ENCODE data around the gene CLSTN2. TPM values are rescaled to one million over a fixed set of nuclear protein-coding genes. Genes with fewer than 3 reads are reported as not detected.

The CLSTN2 gene
- polyA plus RNA-seq, 3 donors = not detected

DNA sequence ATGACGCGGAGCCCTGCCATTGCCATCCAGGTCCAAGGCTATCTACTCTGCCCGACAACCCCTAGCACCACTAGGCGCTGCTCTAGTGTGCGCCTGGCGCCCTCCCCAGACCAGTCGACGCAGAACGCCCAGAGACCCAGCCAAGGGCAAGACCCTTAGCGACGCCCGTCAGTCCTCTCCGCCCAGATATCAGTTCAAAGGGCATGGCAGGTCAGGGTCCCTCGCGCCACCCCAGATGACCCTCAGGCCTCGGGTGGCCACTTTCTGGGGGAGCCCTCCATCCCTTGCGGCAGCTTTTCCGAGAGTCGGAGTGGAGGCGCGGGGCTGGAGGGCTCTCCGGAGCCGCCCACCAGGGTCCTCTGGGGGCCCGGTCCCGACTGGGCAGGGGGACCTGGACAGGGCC is 371 bp upstream of the CLSTN2 start:
- no peak for DNase-seq
- 1% methylated on average over 24 of the region's 25 CpGs for WGBS (ENCODE audit: insufficient coverage)
- Mint-ChIP-seq H3K36me3 (no peaks in the 10 kb centered on the region), H3K9me3 (peaks cover 0 to 16% (median 4%) of the 10 kb centered on the region in 7 donors), H3K4me3 (peak overlapping the region; percentile 27 to 85), H3K27me3 (ENCODE audit: low read depth in 3 of 3) (peaks cover 46 to 55% (median 52%) of the 10 kb centered on the region in 3 donors), H3K4me1 (peaks cover 16% of the 10 kb centered on the region), H3K27ac (no peak overlapping the region)
- Histone ChIP-seq H4K20me1 (ENCODE audit: insufficient read depth, low read length) (no peaks in the 10 kb centered on the region), H3K9ac (ENCODE audit: insufficient read depth, low read length, poor library complexity, severe bottlenecking) (no peak overlapping the region), H3K4me2 (replicated peaks; ENCODE audit: extremely low read depth, low read length, poor library complexity, severe bottlenecking) (peak overlapping the region; percentile 61), H3K79me2 (ENCODE audit: insufficient read depth, low read length) (no peaks in the 10 kb centered on the region), H3K4me3 (replicated peaks in 1 of 3; ENCODE audit: low read depth in 2 of 3, low read length in 3 of 3) (peak overlapping the region in 1 of 3 experiments; percentile 48), H3K36me3 (replicated peaks in 1 of 2; ENCODE audit: control insufficient read depth in 1 of 2, insufficient read depth in 2 of 2, low read length in 2 of 2) (no peaks in the 10 kb centered on the region), H3K9me3 (replicated peaks in 1 of 2; ENCODE audit: control insufficient read depth in 1 of 2, insufficient read depth in 1 of 2, low read length in 2 of 2) (peaks cover 0 to 8% of the 10 kb centered on the region in 2 donors), H3K4me1 (ENCODE audit: control insufficient read depth in 1 of 2, insufficient read depth in 2 of 2, low read length in 2 of 2) (peaks cover 3 to 19% of the 10 kb centered on the region in 2 donors), H2AFZ (ENCODE audit: insufficient read depth, low read depth, low read length, poor library complexity, severe bottlenecking) (no peak overlapping the region), H3K27me3 (ENCODE audit: control insufficient read depth in 2 of 2, insufficient read depth in 2 of 2, low read length in 2 of 2) (peaks cover 34 to 53% of the 10 kb centered on the region in 2 donors), H3K27ac (ENCODE audit: low read depth in 1 of 2, low read length in 2 of 2) (no peak overlapping the region)
- TF ChIP-seq, protein P1, sequence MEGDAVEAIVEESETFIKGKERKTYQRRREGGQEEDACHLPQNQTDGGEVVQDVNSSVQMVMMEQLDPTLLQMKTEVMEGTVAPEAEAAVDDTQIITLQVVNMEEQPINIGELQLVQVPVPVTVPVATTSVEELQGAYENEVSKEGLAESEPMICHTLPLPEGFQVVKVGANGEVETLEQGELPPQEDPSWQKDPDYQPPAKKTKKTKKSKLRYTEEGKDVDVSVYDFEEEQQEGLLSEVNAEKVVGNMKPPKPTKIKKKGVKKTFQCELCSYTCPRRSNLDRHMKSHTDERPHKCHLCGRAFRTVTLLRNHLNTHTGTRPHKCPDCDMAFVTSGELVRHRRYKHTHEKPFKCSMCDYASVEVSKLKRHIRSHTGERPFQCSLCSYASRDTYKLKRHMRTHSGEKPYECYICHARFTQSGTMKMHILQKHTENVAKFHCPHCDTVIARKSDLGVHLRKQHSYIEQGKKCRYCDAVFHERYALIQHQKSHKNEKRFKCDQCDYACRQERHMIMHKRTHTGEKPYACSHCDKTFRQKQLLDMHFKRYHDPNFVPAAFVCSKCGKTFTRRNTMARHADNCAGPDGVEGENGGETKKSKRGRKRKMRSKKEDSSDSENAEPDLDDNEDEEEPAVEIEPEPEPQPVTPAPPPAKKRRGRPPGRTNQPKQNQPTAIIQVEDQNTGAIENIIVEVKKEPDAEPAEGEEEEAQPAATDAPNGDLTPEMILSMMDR (IDR thresholded peaks at IDR 0.05) = no peak
- intact Hi-C loops (cut with micrococcal nuclease) = no loop called here

DNA sequence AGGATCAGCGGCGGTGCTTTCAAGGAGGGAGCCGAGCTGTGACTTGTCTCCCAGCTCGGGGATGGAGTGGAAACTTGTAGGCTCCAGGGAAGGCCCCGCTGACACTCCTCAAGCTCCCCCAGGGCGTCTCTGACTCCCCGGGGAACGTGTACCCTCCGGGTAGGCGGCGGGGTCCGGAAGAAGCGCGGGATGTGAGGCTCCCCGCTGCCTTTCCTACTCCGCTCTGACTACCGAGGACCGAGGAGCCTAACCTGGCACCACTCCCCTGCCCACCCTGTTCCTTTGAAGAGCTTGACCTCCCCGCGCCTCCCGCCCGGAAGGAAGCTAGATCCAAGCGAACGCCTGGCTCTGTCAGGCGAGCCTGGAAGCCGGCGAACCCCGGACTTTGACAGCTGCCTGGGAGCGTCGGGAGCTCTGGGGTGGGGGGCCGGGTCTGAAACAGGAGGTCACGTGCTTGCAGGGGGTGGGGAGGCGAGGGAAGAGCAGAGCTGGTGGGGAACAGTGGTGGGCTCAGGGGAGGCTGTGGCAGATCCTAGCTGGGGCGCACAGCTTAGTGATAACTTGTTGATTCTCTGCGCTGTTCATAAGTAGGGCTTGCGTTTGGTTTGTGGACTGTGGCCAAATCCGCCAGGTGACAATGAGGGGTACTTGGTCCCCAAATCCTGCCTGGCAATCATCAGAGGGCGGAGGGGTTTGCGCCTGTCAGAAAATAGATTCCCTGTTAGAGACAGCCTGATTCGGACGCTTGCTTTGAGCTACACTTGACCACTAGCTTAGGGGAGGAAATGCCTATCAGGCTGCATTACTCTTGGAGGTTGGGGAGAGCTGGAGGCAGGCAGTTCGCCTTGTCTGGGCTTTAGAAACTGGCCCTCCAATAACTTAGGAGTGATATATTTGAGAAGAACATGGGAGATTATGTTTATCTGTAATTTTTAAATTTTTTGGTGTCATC is 1.2 kb downstream of the CLSTN2 start:
- H3K9me3 ChIP-seq (replicated peaks in 1 of 2; ENCODE audit: control insufficient read depth in 1 of 2, insufficient read depth in 1 of 2, low read length in 2 of 2) = peaks cover 0 to 8% of the 10 kb centered on the region in 2 donors
- H3K9me3 Mint-ChIP-seq = peaks cover 0 to 16% (median 4%) of the 10 kb centered on the region in 7 donors
- H3K4me1 ChIP-seq (ENCODE audit: control insufficient read depth in 1 of 2, insufficient read depth in 2 of 2, low read length in 2 of 2) = peaks cover 3 to 19% of the 10 kb centered on the region in 2 donors
- H3K4me3 Mint-ChIP-seq = peak overlapping the region in 1 of 2 donors; percentile 83
- H3K9ac ChIP-seq (ENCODE audit: insufficient read depth, low read length, poor library complexity, severe bottlenecking) = no peak overlapping the region
- peak overlapping the region in 2 of 7 donors; percentile 5 to 28 for H3K27ac Mint-ChIP-seq
- intact Hi-C loops (cut with micrococcal nuclease) = no loop called here
- peaks cover 46 to 63% (median 56%) of the 10 kb centered on the region in 3 donors for H3K27me3 Mint-ChIP-seq (ENCODE audit: low read depth in 3 of 3)
- peaks cover 33 to 53% of the 10 kb centered on the region in 2 donors for H3K27me3 ChIP-seq (ENCODE audit: control insufficient read depth in 2 of 2, insufficient read depth in 2 of 2, low read length in 2 of 2)
- no peak overlapping the region for H3K27ac ChIP-seq (ENCODE audit: low read depth in 1 of 2, low read length in 2 of 2)
- no peaks in the 10 kb centered on the region for H4K20me1 ChIP-seq (ENCODE audit: insufficient read depth, low read length)
- no peaks in the 10 kb centered on the region for H3K79me2 ChIP-seq (ENCODE audit: insufficient read depth, low read length)
- H3K36me3 Mint-ChIP-seq = no peaks in the 10 kb centered on the region
- H3K36me3 ChIP-seq (replicated peaks in 1 of 2; ENCODE audit: control insufficient read depth in 1 of 2, insufficient read depth in 2 of 2, low read length in 2 of 2) = no peaks in the 10 kb centered on the region
- TF ChIP-seq, protein P1 (IDR thresholded peaks at IDR 0.05) = no peak
- DNase-seq = no peak
- 3% methylated on average over 39 of the region's 42 CpGs for WGBS (ENCODE audit: insufficient coverage)
- H3K4me3 ChIP-seq (replicated peaks in 1 of 3; ENCODE audit: low read depth in 2 of 3, low read length in 3 of 3) = peak overlapping the region in 1 of 3 experiments; percentile 48
- H2AFZ ChIP-seq (ENCODE audit: insufficient read depth, low read depth, low read length, poor library complexity, severe bottlenecking) = no peak overlapping the region
- peak overlapping the region; percentile 61 for H3K4me2 ChIP-seq (replicated peaks; ENCODE audit: extremely low read depth, low read length, poor library complexity, severe bottlenecking)
- H3K4me1 Mint-ChIP-seq = peaks cover 16% of the 10 kb centered on the region
